NT2/D1 (cell line): ENCODE measurements around the gene LRAT.

Experiments
- YY1 ChIP-seq: IDR thresholded peaks from 2 replicates; pipeline ENCODE4 v1.6.1; 2011; ENCODE audit not compliant: insufficient read length, insufficient read depth
- ZNF274 ChIP-seq: IDR thresholded peaks from 2 replicates; pipeline ENCODE4 v1.6.1; 2011; ENCODE audit warnings: mild to moderate bottlenecking, low read depth, low read length

GRCh38 chr4:154732669-154733068, 11.1 kb upstream of the LRAT start:
- TF ChIP-seq ZNF274 (no peak), YY1 (no peak)
